Tibial nerve (tissue), 4 donors: ENCODE results near the gene PLXNB1. TPM values are rescaled to one million over a fixed set of nuclear protein-coding genes. Genes with fewer than 3 reads are reported as not detected.

Experiments
- DNase-seq, 2 donors: peaks; one replicate each; pipeline ENCODE4 v3.0.0-alpha.2; 2019; ENCODE audit warnings: low spot score in 2 of 2
- H3K27ac ChIP-seq, 4 donors: fragments of 200-600 bp; sonication (generic) in 3 of 4; one replicate each; pipeline ENCODE4 v1.5.1; 2017 to 2019; ENCODE audit warnings: mild to moderate bottlenecking in 1 of 4
- H3K27me3 ChIP-seq, 2 donors: fragments of 200-600 bp; sonication (generic) in 1 of 2; one replicate each; pipeline versions ENCODE4 v1.5.1 to v1.6.0; 2017 to 2019
- H3K36me3 ChIP-seq, 3 donors: fragments of 200-600 bp; sonication (generic); one replicate each; pipeline ENCODE4 v1.5.1; 2018 to 2019
- H3K4me1 ChIP-seq, 4 donors: fragments of 200-600 bp; sonication (generic) in 3 of 4; one replicate each; pipeline ENCODE4 v1.5.1; 2017 to 2019
- H3K4me3 ChIP-seq, 4 donors: fragments of 200-600 bp; sonication (generic) in 3 of 4; one replicate each; pipeline ENCODE4 v1.5.1; 2017 to 2019; ENCODE audit warnings: mild to moderate bottlenecking in 1 of 4, moderate library complexity in 1 of 4
- H3K9me3 ChIP-seq, 4 donors: fragments of 200-600 bp; sonication (generic) in 3 of 4; one replicate each; pipeline ENCODE4 v1.5.1; 2017 to 2019
- CTCF ChIP-seq, 5 experiments: fragments of 200-600 bp in 3 of 5; fragments of 450-650 bp in 2 of 5; sonication (generic) in 3 of 5; IDR thresholded peaks; one replicate each; pipeline ENCODE4 v1.5.1; 2016 to 2019; ENCODE audit warnings: antibody characterized with exemption in 5 of 5, mild to moderate bottlenecking in 3 of 5, moderate library complexity in 2 of 5
- EP300 ChIP-seq, 2 donors: sonication (generic); formaldehyde crosslinking; IDR thresholded peaks; one replicate each; pipeline ENCODE4 v1.6.1; 2017; ENCODE audit warnings: antibody characterized with exemption in 2 of 2, mild to moderate bottlenecking in 1 of 2
- POLR2A ChIP-seq, 2 donors: fragments of 450-650 bp; IDR thresholded peaks; one replicate each; pipeline ENCODE4 v1.6.1; 2017; ENCODE audit warnings: antibody characterized with exemption in 2 of 2, mild to moderate bottlenecking in 2 of 2, moderate library complexity in 2 of 2
- WGBS, 2 donors: methylation state at CpG; one replicate each; pipeline ENCODE4 v1.1.5; 2018; 5-methylcytosine and 5-hydroxymethylcytosine counted together
- total RNA-seq, 4 donors: library from RNA; depleted of rRNA; stranded (reverse); fragments of >200 nt; gene quantifications; one replicate each; pipeline ENCODE4 v1.1.0, GENCODE V29; 2016

Gene PLXNB1
- total RNA-seq, 4 donors from 2014 or later: 216 to 379 (median 339) TPM

- no peaks in the 10 kb centered on the region for H3K9me3 ChIP-seq
- 68 to 71% methylated on average over 11 to 15 of the region's 15 CpGs for WGBS, 2 donors
- H3K4me3 ChIP-seq: no peak overlapping the region
- peak overlapping the region; percentile 60 to 98 (median 79) for H3K27ac ChIP-seq
- no peaks in the 10 kb centered on the region for H3K27me3 ChIP-seq
- H3K36me3 ChIP-seq: peaks cover 0 to 17% (median 4%) of the 10 kb centered on the region in 3 donors
- peaks cover 0 to 72% (median 27%) of the 10 kb centered on the region in 4 donors for H3K4me1 ChIP-seq
- no peak for DNase-seq
- no peak for TF ChIP-seq POLR2A (IDR thresholded peaks at IDR 0.05)
- TF ChIP-seq EP300 (IDR thresholded peaks at IDR 0.05): no peak
- TF ChIP-seq CTCF (IDR thresholded peaks at IDR 0.05): no peak
Measured at GRCh38 chr3:48434591-48435222, 4.8 kb upstream of the PLXNB1 start.

GRCh38 chr3:48433472-48434118, 3.7 kb upstream of the PLXNB1 start:
- peak in 1 of 2 donors; percentile 46 for DNase-seq
- WGBS, 2 donors: 53 to 60% methylated on average over 9 to 11 of the region's 12 CpGs
- H3K27ac ChIP-seq: peak overlapping the region; percentile 60 to 98 (median 79)
- H3K9me3 ChIP-seq: no peaks in the 10 kb centered on the region
- H3K36me3 ChIP-seq: peaks cover 0 to 17% (median 4%) of the 10 kb centered on the region in 3 donors
- H3K4me3 ChIP-seq: peak overlapping the region in 3 of 4 donors; percentile 23 to 40 (median 27)
- H3K4me1 ChIP-seq: peaks cover 0 to 65% (median 23%) of the 10 kb centered on the region in 4 donors
- TF ChIP-seq EP300 (IDR thresholded peaks at IDR 0.05): peak; percentile 19 to 76
- TF ChIP-seq POLR2A (IDR thresholded peaks at IDR 0.05): peak in 1 of 2 donors; percentile 46
- TF ChIP-seq CTCF (IDR thresholded peaks at IDR 0.05): no peak
- H3K27me3 ChIP-seq: no peaks in the 10 kb centered on the region

DNA sequence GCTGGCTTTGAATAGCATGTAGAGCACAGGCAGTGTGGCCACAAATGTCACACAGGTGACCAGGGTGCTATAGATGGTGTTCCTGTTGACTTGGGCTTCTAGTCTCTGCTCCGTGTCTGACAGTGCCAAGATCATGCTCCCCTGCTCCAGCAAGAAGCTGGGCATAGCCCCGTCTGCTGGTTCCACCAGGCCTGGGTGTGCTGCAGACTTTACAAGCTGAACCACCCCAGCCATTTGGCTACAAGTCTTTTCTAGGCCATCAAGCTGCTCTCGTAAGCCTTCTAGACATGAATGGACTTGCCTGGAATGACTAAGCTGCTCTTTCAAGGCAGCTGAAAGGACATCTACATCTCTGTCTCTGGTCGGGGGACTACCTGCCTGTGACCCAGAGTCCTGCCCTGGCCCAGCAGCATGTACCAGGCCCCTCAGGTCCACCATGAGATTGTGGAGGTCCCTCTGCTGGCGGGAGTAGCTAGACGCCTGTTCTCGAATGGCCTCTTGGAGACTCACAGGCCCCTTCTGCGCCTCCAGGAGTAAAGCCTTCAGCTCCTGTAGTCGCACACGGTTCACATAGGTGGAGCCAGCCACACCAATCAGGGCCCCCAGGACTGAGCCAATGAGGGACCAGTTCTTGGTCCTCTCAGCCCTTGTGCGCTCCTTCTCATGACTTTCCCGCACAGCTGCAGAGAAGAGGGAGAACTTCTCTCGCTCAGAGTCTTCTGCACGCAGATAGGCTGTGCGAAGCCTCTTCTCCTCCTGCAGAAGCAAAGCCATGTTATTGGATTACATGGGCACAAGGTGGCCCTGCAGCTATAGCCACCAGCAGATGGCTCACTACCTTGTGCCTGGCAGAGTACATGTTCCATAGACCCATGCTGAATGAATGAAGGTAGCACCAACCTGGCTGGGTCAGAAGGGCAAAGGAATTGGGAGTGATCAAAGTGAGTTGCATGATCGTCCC, 2.8 kb upstream of the PLXNB1 start:
- WGBS, 2 donors: 77 to 79% methylated on average over 16 of the region's 16 CpGs
- H3K27me3 ChIP-seq: no peaks in the 10 kb centered on the region
- DNase-seq: no peak
- peak overlapping the region; percentile 60 to 98 (median 79) for H3K27ac ChIP-seq
- H3K4me1 ChIP-seq: peaks cover 0 to 74% (median 27%) of the 10 kb centered on the region in 4 donors
- peak overlapping the region in 1 of 4 donors; percentile 40 for H3K4me3 ChIP-seq
- H3K9me3 ChIP-seq: no peaks in the 10 kb centered on the region
- TF ChIP-seq EP300 (IDR thresholded peaks at IDR 0.05) (no peak), CTCF (IDR thresholded peaks at IDR 0.05) (peak in 1 of 5 experiments; percentile 3)
- peaks cover 0 to 17% (median 4%) of the 10 kb centered on the region in 3 donors for H3K36me3 ChIP-seq

DNA sequence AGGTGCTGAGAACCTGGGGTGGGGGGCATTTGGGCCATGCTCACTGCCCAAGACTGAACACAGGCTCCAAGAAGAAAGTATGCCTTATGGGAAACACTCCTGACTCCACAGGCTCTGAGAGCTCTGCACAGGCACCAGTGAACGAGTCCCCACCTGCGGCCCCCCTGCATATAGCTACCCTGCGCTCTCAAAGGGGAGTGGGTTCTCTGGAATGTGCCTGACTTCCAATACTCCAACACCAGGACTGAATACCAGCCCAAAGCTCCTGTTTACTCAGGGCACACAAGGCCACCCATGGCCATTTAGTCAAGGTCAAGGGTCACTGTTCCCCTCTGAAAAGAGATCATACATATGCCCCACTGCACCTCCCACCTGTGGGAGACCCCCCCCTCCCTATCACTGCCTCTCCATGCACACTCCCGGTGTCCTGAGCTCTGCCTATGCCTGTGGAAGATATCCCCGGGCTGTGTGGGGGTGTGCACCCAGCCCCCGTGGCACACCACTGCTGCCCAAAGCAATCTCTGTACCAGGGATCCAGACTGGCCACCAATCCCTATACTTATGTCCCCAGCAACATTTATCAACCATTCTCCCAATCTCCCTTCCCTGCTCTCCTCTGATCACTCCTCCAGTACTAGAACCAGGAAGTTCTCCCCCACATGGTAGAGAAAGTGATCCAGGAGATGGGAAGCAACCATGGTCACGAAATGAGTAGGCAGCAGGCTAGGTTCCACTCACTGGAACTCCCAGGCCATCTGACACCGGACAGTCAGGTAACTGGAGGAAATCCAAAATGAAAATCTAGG, 1.5 kb upstream of the PLXNB1 start:
- Histone ChIP-seq H3K36me3 (peaks cover 0 to 17% (median 4%) of the 10 kb centered on the region in 3 donors), H3K27ac (peak overlapping the region in 3 of 4 donors; percentile 95 to 98 (median 95)), H3K4me1 (peaks cover 0 to 86% (median 36%) of the 10 kb centered on the region in 4 donors), H3K4me3 (no peak overlapping the region), H3K27me3 (no peaks in the 10 kb centered on the region), H3K9me3 (no peaks in the 10 kb centered on the region)
- no peak for DNase-seq
- TF ChIP-seq CTCF (IDR thresholded peaks at IDR 0.05) (no peak), POLR2A (IDR thresholded peaks at IDR 0.05) (no peak), EP300 (IDR thresholded peaks at IDR 0.05) (no peak)
- 87 to 94% methylated on average over 8 of the region's 8 CpGs for WGBS, 2 donors
